GM23338 (cell line): Measurements from ENCODE around the gene ARL5A. TPM values are rescaled to one million over a fixed set of nuclear protein-coding genes. Genes with fewer than 3 reads are reported as not detected.

Experiments used
- ATAC-seq: fragments of 200-7000 bp; cut with Tn5 transposase; 3 replicates; pipeline ENCODE4 v1.9.1; 2020
- DNase-seq: peaks from one replicate; pipeline ENCODE4 v3.0.0-alpha.2; 2015; ENCODE audit warnings: low spot score
- H2AFZ ChIP-seq: fragments of 200-600 bp; sonication (generic); 2 replicates; pipeline ENCODE4 v1.8.0; 2016; ENCODE audit warnings: antibody characterized with exemption, mild to moderate bottlenecking, moderate library complexity
- H3F3A ChIP-seq: fragments of 200-600 bp; sonication (generic); replicated peaks from 2 replicates; pipeline ENCODE4 v1.8.0; 2017; ENCODE audit warnings: antibody characterized with exemption, mixed run types, low read depth
- H3K27ac ChIP-seq: fragments of 200-600 bp; sonication (generic); 2 replicates; pipeline ENCODE4 v1.6.1; 2016; ENCODE audit warnings: low read depth
- H3K27me3 ChIP-seq: fragments of 200-600 bp; sonication (generic); 2 replicates; pipeline ENCODE4 v1.8.0; 2016; ENCODE audit warnings: mild to moderate bottlenecking, mixed run types, moderate library complexity; ENCODE audit not compliant: insufficient read depth
- H3K36me3 ChIP-seq: fragments of 200-600 bp; sonication (generic); 2 replicates; pipeline ENCODE4 v1.8.0; 2016; ENCODE audit warnings: mild to moderate bottlenecking; ENCODE audit not compliant: insufficient read depth
- H3K4me1 ChIP-seq: fragments of 200-600 bp; sonication (generic); 2 replicates; pipeline ENCODE4 v1.8.0; 2016; ENCODE audit warnings: mild to moderate bottlenecking, moderate library complexity; ENCODE audit not compliant: insufficient read depth
- H3K4me2 ChIP-seq: fragments of 200-600 bp; sonication (generic); 2 replicates; pipeline ENCODE4 v1.7.1; 2017; ENCODE audit warnings: mixed run types
- H3K4me3 ChIP-seq: fragments of 200-600 bp; sonication (generic); 2 replicates; pipeline ENCODE4 v1.6.1; 2016; ENCODE audit warnings: mixed run types
- H3K79me2 ChIP-seq: fragments of 200-600 bp; sonication (generic); replicated peaks from 2 replicates; pipeline ENCODE4 v1.8.0; 2017; ENCODE audit warnings: mild to moderate bottlenecking; ENCODE audit not compliant: insufficient read depth
- H3K9me2 ChIP-seq: fragments of 200-600 bp; sonication (generic); 2 replicates; pipeline ENCODE4 v1.8.0; 2017; ENCODE audit not compliant: insufficient read depth
- H4K20me1 ChIP-seq: fragments of 200-600 bp; sonication (generic); replicated peaks from 2 replicates; pipeline ENCODE4 v1.8.0; 2017; ENCODE audit warnings: mild to moderate bottlenecking; ENCODE audit not compliant: insufficient read depth
- H3K27ac Mint-ChIP-seq: 2 replicates; pipeline ENCODE4 v1.8.0; 2020; ENCODE audit warnings: inconsistent platforms, mild to moderate bottlenecking, moderate library complexity, mixed read lengths
- H3K27me3 Mint-ChIP-seq: 3 replicates; pipeline ENCODE4 v1.8.0; 2022; ENCODE audit warnings: low read depth, mild to moderate bottlenecking, moderate library complexity, mixed read lengths, inconsistent platforms; ENCODE audit not compliant: insufficient read depth, poor library complexity
- H3K36me3 Mint-ChIP-seq: 3 replicates; pipeline ENCODE4 v1.8.0; 2021; ENCODE audit warnings: low read depth, mild to moderate bottlenecking, inconsistent platforms, moderate library complexity, mixed read lengths
- H3K4me1 Mint-ChIP-seq: 3 replicates; pipeline ENCODE4 v1.8.0; 2020; ENCODE audit warnings: mild to moderate bottlenecking, inconsistent platforms, mixed read lengths
- H3K4me3 Mint-ChIP-seq: 3 replicates; pipeline ENCODE4 v1.8.0; 2021; ENCODE audit warnings: moderate library complexity, mild to moderate bottlenecking, inconsistent platforms, mixed read lengths
- H3K9me3 Mint-ChIP-seq: 3 replicates; pipeline ENCODE4 v1.8.0; 2020; ENCODE audit warnings: moderate library complexity, mild to moderate bottlenecking, inconsistent platforms, mixed read lengths
- CREB1 ChIP-seq: fragments of 250-450 bp; sonication (Bioruptor Pico); IDR thresholded peaks from 2 replicates; pipeline ENCODE4 v1.5.0; 2020; ENCODE audit warnings: low read depth, mild to moderate bottlenecking, moderate library complexity
- EZH2 ChIP-seq: fragments of 200-600 bp; sonication (generic); IDR thresholded peaks from one replicate; pipeline ENCODE4 v1.8.0; 2017; ENCODE audit warnings: antibody characterized with exemption, mild to moderate bottlenecking, low read depth; ENCODE audit not compliant: unreplicated experiment
- JUNB ChIP-seq: IDR thresholded peaks from one replicate; pipeline ENCODE4 v1.6.1; 2016; ENCODE audit warnings: antibody characterized with exemption; ENCODE audit not compliant: unreplicated experiment
- NANOG ChIP-seq: IDR thresholded peaks from 2 replicates; pipeline ENCODE4 v1.6.1; 2016; ENCODE audit warnings: antibody characterized with exemption, borderline replicate concordance
- POLR2AphosphoS5 ChIP-seq: IDR thresholded peaks from 2 replicates; pipeline ENCODE4 v1.6.1; 2016; ENCODE audit warnings: antibody characterized with exemption, low read depth
- STAT1 ChIP-seq: IDR thresholded peaks from one replicate; pipeline ENCODE4 v1.6.1; 2016; ENCODE audit warnings: antibody characterized with exemption; ENCODE audit not compliant: unreplicated experiment
- ZNF114 ChIP-seq: fragments of 250-450 bp; sonication (Bioruptor Pico); IDR thresholded peaks from 2 replicates; pipeline ENCODE4 v1.5.0; 2020; ENCODE audit warnings: mild to moderate bottlenecking, moderate library complexity
- ZNF331 ChIP-seq: fragments of 250-450 bp; sonication (Bioruptor Pico); IDR thresholded peaks from 2 replicates; pipeline ENCODE4 v1.5.0; 2020; ENCODE audit warnings: low read depth, mild to moderate bottlenecking, moderate library complexity
- polyA plus RNA-seq: library from polyadenylated mRNA; unstranded; fragments of >200 nt; fragmentation: Nextera tagmentation; extraction: Ambion mirVana; gene quantifications from 2 replicates; pipeline ENCODE4 v1.2.1, GENCODE V29; 2016
- total RNA-seq: library from RNA; depleted of rRNA; stranded (reverse); fragments of >200 nt; shearing (Covaris generic); gene quantifications from 2 replicates; pipeline ENCODE4 v1.2.3, GENCODE V29; 2014
- TF ChIP-seq, protein P1 (sequence below): IDR thresholded peaks from one replicate; pipeline ENCODE4 v1.6.1; 2018; ENCODE audit warnings: antibody characterized with exemption; ENCODE audit not compliant: unreplicated experiment
- TF ChIP-seq, protein P2 (sequence below), 2 experiments: fragments of 200-600 bp in 1 of 2; sonication (generic) in 1 of 2; conservative IDR thresholded peaks; 2 replicates each; pipeline versions ENCODE4 v1.5.1 to v1.6.1; 2016 to 2017; ENCODE audit warnings: antibody characterized with exemption in 2 of 2, low read depth in 2 of 2, mild to moderate bottlenecking in 2 of 2, moderate library complexity in 1 of 2
- TF ChIP-seq, protein P3 (sequence below): IDR thresholded peaks from 2 replicates; pipeline ENCODE4 v1.6.1; 2016; ENCODE audit warnings: antibody characterized with exemption
- TF ChIP-seq, protein P4 (sequence below): fragments of 250-450 bp; sonication (Bioruptor Pico); IDR thresholded peaks from 2 replicates; pipeline ENCODE4 v1.5.0; 2020; ENCODE audit warnings: mild to moderate bottlenecking, moderate library complexity

ARL5A gene
- total and polyA plus RNA-seq, 2 experiments from 2014 or later, result 26.8 to 104 TPM

DNA sequence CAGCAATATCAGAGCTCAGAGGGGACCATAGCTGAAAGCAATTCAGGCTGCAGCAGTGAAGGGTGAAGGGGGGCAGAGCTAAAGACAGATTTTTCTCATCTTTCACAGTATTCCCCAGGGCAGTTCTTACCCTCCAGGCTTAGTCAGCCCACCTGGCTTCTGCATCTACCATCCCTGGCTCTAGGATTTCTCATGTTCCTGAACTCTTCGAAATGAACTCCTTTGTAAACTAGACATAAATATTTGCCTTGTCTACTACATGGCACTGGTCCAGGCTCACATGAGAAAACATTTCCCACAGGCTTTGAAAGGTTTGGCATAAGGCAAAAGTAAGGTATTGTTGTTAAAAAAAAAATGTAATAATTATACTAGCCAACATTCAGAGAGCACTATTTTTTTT, 70.4 kb downstream of the ARL5A start (continued):
- TF ChIP-seq, protein P1, sequence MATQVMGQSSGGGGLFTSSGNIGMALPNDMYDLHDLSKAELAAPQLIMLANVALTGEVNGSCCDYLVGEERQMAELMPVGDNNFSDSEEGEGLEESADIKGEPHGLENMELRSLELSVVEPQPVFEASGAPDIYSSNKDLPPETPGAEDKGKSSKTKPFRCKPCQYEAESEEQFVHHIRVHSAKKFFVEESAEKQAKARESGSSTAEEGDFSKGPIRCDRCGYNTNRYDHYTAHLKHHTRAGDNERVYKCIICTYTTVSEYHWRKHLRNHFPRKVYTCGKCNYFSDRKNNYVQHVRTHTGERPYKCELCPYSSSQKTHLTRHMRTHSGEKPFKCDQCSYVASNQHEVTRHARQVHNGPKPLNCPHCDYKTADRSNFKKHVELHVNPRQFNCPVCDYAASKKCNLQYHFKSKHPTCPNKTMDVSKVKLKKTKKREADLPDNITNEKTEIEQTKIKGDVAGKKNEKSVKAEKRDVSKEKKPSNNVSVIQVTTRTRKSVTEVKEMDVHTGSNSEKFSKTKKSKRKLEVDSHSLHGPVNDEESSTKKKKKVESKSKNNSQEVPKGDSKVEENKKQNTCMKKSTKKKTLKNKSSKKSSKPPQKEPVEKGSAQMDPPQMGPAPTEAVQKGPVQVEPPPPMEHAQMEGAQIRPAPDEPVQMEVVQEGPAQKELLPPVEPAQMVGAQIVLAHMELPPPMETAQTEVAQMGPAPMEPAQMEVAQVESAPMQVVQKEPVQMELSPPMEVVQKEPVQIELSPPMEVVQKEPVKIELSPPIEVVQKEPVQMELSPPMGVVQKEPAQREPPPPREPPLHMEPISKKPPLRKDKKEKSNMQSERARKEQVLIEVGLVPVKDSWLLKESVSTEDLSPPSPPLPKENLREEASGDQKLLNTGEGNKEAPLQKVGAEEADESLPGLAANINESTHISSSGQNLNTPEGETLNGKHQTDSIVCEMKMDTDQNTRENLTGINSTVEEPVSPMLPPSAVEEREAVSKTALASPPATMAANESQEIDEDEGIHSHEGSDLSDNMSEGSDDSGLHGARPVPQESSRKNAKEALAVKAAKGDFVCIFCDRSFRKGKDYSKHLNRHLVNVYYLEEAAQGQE, result no peak
- TF ChIP-seq STAT1 (no peak), ZNF331 (CRISPR knock-in tag) (no peak), POLR2AphosphoS5 (no peak)
- TF ChIP-seq, protein P2, sequence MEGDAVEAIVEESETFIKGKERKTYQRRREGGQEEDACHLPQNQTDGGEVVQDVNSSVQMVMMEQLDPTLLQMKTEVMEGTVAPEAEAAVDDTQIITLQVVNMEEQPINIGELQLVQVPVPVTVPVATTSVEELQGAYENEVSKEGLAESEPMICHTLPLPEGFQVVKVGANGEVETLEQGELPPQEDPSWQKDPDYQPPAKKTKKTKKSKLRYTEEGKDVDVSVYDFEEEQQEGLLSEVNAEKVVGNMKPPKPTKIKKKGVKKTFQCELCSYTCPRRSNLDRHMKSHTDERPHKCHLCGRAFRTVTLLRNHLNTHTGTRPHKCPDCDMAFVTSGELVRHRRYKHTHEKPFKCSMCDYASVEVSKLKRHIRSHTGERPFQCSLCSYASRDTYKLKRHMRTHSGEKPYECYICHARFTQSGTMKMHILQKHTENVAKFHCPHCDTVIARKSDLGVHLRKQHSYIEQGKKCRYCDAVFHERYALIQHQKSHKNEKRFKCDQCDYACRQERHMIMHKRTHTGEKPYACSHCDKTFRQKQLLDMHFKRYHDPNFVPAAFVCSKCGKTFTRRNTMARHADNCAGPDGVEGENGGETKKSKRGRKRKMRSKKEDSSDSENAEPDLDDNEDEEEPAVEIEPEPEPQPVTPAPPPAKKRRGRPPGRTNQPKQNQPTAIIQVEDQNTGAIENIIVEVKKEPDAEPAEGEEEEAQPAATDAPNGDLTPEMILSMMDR (conservative IDR thresholded peaks at IDR 0.05; ENCODE audit: low read depth in 2 of 2), result no peak

DNA sequence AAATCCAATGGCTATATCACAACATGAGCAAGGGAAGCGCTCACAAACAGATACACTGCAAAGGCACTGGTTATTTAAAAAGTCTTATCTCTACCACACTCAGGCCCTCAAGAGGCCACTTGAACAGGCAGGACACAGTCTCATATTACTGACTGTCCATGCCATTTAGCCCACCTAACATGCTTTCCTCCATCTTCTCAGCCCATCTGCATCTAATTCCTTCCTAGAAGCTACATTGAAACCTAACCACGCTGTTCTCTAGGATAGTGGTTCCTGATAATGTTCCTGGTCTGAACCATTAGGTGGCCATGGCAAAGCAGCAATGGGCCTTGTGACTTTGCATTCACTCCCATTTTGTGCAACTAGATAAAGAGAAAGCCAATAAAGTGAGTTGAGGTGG, 71.4 kb downstream of the ARL5A start:
- H3K36me3 Mint-ChIP-seq, result no peaks in the 10 kb centered on the region
- no peak overlapping the region for H3K27ac ChIP-seq
- peaks cover 11% of the 10 kb centered on the region; the same call in 1 of the 3 replicates for H3K4me1 Mint-ChIP-seq
- H3F3A ChIP-seq, result no peaks in the 10 kb centered on the region
- ATAC-seq (no peak), DNase-seq (no peak)
- no peak overlapping the region for H3K4me3 ChIP-seq
- H3K36me3 ChIP-seq, result no peaks in the 10 kb centered on the region
- peaks cover 6% of the 10 kb centered on the region; the same call in 1 of the 2 replicates for H3K4me1 ChIP-seq
- H3K79me2 ChIP-seq, result no peaks in the 10 kb centered on the region
- H3K9me2 ChIP-seq, result peaks cover 14% of the 10 kb centered on the region
- H3K4me2 ChIP-seq, result no peak overlapping the region
- no peak overlapping the region for H3K27ac Mint-ChIP-seq
- H3K27me3 ChIP-seq, result no peaks in the 10 kb centered on the region
- peaks cover 5% of the 10 kb centered on the region for H3K27me3 Mint-ChIP-seq
- H4K20me1 ChIP-seq, result no peaks in the 10 kb centered on the region
- no peaks in the 10 kb centered on the region for H3K9me3 Mint-ChIP-seq
- no peak overlapping the region for H3K4me3 Mint-ChIP-seq
- H2AFZ ChIP-seq, result peak overlapping the region; percentile 8; the same call in 1 of the 2 replicates
- TF ChIP-seq ZNF114 (CRISPR knock-in tag) (no peak), STAT1 (no peak), CREB1 (CRISPR knock-in tag) (no peak), EZH2 (no peak), NANOG (no peak), POLR2AphosphoS5 (no peak), ZNF331 (CRISPR knock-in tag) (no peak), JUNB (no peak)
- TF ChIP-seq, protein P3, sequence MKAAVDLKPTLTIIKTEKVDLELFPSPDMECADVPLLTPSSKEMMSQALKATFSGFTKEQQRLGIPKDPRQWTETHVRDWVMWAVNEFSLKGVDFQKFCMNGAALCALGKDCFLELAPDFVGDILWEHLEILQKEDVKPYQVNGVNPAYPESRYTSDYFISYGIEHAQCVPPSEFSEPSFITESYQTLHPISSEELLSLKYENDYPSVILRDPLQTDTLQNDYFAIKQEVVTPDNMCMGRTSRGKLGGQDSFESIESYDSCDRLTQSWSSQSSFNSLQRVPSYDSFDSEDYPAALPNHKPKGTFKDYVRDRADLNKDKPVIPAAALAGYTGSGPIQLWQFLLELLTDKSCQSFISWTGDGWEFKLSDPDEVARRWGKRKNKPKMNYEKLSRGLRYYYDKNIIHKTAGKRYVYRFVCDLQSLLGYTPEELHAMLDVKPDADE, result no peak
- TF ChIP-seq, protein P4, sequence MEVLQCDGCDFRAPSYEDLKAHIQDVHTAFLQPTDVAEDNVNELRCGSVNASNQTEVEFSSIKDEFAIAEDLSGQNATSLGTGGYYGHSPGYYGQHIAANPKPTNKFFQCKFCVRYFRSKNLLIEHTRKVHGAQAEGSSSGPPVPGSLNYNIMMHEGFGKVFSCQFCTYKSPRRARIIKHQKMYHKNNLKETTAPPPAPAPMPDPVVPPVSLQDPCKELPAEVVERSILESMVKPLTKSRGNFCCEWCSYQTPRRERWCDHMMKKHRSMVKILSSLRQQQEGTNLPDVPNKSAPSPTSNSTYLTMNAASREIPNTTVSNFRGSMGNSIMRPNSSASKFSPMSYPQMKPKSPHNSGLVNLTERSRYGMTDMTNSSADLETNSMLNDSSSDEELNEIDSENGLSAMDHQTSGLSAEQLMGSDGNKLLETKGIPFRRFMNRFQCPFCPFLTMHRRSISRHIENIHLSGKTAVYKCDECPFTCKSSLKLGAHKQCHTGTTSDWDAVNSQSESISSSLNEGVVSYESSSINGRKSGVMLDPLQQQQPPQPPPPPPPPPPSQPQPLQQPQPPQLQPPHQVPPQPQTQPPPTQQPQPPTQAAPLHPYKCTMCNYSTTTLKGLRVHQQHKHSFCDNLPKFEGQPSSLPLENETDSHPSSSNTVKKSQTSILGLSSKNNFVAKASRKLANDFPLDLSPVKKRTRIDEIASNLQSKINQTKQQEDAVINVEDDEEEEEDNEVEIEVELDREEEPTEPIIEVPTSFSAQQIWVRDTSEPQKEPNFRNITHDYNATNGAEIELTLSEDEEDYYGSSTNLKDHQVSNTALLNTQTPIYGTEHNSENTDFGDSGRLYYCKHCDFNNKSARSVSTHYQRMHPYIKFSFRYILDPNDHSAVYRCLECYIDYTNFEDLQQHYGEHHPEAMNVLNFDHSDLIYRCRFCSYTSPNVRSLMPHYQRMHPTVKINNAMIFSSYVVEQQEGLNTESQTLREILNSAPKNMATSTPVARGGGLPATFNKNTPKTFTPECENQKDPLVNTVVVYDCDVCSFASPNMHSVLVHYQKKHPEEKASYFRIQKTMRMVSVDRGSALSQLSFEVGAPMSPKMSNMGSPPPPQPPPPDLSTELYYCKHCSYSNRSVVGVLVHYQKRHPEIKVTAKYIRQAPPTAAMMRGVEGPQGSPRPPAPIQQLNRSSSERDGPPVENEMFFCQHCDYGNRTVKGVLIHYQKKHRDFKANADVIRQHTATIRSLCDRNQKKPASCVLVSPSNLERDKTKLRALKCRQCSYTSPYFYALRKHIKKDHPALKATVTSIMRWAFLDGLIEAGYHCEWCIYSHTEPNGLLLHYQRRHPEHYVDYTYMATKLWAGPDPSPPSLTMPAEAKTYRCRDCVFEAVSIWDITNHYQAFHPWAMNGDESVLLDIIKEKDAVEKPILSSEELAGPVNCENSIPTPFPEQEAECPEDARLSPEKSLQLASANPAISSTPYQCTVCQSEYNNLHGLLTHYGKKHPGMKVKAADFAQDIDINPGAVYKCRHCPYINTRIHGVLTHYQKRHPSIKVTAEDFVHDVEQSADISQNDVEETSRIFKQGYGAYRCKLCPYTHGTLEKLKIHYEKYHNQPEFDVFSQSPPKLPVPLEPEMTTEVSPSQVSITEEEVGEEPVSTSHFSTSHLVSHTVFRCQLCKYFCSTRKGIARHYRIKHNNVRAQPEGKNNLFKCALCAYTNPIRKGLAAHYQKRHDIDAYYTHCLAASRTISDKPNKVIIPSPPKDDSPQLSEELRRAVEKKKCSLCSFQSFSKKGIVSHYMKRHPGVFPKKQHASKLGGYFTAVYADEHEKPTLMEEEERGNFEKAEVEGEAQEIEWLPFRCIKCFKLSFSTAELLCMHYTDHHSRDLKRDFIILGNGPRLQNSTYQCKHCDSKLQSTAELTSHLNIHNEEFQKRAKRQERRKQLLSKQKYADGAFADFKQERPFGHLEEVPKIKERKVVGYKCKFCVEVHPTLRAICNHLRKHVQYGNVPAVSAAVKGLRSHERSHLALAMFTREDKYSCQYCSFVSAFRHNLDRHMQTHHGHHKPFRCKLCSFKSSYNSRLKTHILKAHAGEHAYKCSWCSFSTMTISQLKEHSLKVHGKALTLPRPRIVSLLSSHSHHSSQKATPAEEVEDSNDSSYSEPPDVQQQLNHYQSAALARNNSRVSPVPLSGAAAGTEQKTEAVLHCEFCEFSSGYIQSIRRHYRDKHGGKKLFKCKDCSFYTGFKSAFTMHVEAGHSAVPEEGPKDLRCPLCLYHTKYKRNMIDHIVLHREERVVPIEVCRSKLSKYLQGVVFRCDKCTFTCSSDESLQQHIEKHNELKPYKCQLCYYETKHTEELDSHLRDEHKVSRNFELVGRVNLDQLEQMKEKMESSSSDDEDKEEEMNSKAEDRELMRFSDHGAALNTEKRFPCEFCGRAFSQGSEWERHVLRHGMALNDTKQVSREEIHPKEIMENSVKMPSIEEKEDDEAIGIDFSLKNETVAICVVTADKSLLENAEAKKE (CRISPR knock-in tag), result no peak
